ENCODE measurements around the gene BAHCC1. TPM values are rescaled to one million over a fixed set of nuclear protein-coding genes. Genes with fewer than 3 reads are reported as not detected.

Gene BAHCC1
- total RNA-seq, 1 donor from 2014 or later, result 23.7 TPM

- DNase-seq (ENCODE audit: low spot score), result no peak
These were observed 66.6 kb downstream of the BAHCC1 start for GRCh38 chr17:81461607-81462500.

- DNase-seq (ENCODE audit: low spot score), result no peak
These were observed 67.4 kb downstream of the BAHCC1 start for GRCh38 chr17:81462506-81463125.

- no peak for DNase-seq (ENCODE audit: low spot score)
These were observed 68.2 kb downstream of the BAHCC1 start for GRCh38 chr17:81463506-81463905.

DNA sequence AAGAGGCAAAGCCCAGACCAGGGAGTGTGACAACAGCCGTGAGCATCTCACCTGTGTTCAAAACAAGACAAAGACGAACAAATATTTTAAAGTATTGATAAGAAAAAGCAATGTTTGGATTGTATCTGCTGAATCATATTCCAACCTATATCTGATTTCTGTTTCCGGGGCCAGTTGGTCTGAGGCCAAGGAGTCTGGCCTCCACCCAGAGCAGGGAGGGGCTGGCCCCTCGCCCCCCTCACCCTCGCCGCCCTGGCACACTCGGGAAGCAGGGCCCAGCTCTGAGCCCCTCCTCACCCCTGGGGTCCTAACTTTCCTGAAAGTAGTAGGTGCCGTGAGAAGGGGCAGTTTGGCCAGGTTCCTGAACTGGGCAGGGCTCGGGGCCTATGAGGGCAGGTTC, 69.3 kb downstream of the BAHCC1 start:
- no peak for DNase-seq (ENCODE audit: low spot score)

DNA sequence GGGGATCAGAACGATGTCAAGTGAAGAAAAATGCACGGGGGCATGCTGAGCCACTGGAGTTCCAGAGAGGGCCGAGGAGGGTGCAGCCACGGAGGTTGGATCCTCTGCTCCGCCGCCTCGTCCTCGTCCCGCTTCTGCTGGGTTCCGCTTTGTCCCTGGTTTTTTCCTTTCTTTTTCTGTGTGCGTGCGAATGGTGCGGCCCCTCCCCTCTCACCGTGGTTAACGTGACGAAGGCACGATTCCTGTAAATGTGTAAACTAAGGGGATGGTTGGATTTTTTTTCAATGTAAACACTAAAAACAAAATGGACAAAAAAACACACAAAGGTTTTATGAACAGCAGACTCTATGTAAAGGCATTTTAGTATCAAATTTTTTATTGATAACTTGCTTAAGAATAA, 70.7 kb downstream of the BAHCC1 start:
- no peak for DNase-seq (ENCODE audit: low spot score)

DNA sequence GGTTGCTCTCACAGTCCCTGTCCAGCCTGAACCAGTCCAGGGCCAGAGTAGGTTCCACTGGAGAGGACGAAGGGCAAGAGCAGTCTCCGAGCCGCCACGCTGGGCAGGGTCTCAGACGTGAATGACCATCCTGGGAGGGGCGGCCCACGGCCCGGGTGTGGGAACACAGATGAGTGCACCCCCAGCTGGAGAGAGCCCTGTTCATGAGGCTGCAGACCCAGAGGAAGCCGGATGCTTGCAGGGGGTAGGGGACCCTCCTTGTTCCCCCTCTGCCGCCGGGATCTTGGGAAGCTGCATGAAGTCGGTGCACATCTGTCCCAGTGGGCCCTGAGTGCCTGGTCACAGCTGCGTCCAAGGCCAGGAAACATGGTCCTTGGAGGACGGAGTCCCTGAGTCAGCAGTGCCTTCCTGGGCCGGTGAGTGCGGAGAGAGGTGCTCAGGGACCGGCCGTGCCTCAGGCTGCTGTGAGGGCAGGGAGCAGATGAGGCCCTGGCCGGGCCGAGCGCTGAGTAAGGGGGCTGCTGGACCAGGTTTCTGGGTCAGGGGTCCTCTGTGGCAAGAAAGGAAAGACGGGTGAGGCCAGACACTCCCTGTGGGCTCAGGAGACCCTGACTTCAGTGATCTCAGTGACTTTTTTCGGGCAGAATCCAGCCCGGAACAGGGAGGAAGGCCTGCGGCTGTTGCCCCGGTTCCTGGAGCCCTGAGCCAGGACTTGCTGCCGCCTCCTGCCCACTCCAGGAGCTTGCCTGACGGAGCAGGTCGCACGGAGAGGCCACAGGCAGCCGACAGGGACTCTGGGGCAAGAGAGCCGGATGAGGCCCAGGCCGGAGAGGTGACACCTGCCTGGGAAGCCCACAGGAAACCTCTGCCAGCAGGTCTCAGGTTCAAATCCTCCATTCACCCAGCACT, 71.6 kb downstream of the BAHCC1 start:
- no peak for DNase-seq (ENCODE audit: low spot score)

- DNase-seq (ENCODE audit: low spot score), result no peak
These were observed 73.0 kb downstream of the BAHCC1 start for GRCh38 chr17:81468111-81468769.

- no peak for DNase-seq (ENCODE audit: low spot score)
These were observed 73.5 kb downstream of the BAHCC1 start for GRCh38 chr17:81468770-81469121.

DNA sequence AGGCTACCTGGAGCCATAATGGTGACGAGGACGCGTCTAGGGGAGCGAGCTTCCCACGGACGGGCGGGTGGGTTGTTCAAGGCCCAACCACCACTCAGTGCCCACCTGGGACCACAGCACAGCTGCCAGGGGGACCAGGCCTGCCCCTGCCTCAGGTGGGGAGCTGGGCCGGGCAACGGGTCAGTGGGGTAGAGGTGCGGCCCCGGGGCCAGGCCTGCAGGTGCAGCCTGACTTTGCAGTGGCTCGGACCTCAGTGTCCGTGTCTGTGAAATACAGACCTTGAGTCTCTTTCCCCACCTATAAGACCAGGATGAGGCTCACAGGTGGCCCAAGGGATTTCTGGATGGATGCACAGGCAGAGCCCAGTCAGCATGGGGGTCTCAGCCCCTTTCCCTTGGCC, 74.0 kb downstream of the BAHCC1 start:
- no peak for DNase-seq (ENCODE audit: low spot score)

GRCh38 chr17:81470270-81470943, 75.2 kb downstream of the BAHCC1 start:
- DNase-seq (ENCODE audit: low spot score), result no peak

DNA sequence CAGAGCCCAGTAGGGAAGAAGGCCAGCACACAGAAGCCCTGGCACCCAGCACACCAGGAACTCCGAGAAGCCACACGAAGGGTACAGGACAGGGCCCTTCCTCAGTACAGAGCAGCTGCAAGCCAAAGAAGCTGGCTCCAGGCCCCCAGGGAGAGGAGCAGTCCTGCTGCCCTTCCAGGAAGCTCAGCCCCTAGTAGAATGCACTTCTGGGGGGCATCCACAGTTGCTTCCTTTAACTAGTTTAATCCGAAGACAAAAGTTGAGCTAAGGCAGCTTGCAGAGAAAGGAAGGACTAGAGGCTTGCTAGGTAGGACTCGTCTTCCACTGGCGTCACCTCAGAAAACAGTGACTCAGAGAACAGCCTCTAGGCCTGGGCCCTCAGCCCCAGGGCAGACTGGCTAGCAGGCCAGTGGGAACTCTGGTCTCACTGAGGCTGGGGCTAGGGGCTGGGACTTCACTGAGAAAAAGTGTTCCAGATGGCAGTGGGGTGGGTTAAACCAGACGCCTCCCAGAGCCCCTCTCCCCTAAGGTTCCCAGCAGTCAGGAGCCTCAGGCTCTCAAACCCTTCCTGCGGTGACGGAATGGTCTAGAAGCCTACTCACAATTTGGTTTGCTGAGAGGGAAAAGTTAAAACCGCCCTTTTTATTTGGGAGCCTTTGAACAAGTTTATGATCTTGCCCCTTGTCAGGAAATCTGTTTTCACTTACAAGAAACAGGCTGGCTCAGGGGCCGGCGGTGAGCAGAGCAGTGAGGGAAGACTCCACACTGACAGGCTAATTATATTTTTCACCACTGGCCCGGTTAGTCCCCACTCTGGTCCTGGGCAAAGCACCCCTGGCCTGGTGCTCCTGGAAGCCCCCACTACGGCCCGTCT, 75.9 kb downstream of the BAHCC1 start:
- no peak for DNase-seq (ENCODE audit: low spot score)

GRCh38 chr17:81471818-81472456, 76.7 kb downstream of the BAHCC1 start:
- DNase-seq (ENCODE audit: low spot score), result peak; percentile 88

DNA sequence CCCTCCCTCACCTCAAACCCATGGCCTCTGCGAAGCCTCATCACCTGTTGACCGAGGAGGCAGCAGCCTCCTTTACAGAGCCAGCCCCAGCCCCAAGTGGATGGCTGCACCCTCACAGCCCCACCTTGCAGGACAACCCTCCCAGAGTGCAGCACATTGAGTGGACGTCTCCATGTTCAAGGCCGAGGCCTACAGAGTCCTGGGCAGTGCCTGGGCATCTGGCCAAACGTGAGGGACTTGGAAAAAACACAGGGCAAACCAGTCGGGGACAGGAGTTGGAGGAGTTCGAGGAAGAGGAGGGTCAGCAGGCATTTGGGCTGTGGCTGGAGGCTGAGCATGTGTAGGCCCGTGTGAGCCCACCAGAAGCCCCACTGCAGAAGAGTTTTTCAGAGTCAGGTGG, 77.8 kb downstream of the BAHCC1 start:
- no peak for DNase-seq (ENCODE audit: low spot score)

DNA sequence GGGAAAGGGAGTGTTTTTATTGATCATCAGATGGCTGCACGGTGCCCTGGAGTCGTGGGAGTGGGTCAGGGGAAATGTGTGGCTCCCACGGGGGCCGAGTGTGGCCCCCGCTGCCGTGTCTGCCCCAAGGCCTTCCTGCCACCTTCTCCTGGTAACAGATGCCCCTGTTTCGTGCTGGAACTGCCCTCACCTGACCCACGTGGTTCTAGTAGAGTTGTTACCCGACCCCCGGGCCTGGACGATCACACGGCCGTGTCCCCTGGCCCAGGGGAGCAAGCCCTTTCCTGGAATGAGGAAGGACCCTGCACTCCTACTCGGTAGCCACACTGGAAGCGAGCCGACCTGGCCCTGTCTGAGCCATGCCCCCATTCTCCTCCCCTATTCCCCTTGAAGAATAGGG, 79.7 kb downstream of the BAHCC1 start:
- no peak for DNase-seq (ENCODE audit: low spot score)

DNA sequence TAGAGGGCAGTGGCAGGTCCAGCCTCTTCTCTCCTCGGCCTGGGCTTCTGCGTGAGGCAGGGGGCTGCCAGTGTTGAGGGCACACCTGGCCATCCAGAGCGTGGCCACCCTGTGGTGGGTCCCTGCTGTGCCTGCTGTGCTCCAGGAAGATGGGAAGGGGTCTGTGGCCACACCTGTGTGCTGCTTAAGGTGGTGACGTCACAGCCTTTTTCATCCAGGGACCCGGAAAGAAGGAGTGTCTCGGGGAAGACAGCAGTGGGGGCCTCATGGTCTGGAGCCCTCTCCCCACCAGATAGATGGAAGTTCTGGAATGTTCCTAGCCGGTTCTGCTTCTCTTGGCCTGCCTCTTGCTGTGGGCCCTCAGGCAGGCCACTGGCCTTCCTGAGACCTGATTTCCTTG, 80.8 kb downstream of the BAHCC1 start:
- DNase-seq (ENCODE audit: low spot score), result no peak

GRCh38 chr17:81476635-81477034, 81.4 kb downstream of the BAHCC1 start:
- no peak for DNase-seq (ENCODE audit: low spot score)

- no peak for DNase-seq (ENCODE audit: low spot score)
These were observed 81.9 kb downstream of the BAHCC1 start for GRCh38 chr17:81477173-81477572.

DNA sequence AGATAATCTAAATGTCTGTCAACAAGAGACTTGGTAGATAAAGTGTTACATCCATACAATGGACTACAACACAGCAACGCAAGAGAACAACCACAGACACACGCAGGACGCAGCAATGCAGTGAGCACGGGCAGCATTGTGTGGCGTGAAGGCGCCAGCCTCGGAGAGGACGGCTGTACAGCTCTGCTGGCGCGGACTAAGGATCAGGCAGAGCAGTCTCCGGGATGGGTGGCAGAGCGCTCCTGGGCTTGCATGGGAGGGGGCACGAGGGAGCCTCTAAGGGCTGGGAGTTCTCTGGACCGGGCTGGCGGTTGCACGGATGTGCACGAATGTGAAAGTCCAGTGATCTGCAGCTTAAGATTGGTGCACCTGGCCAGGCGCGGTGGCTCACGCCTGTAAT, 82.9 kb downstream of the BAHCC1 start:
- no peak for DNase-seq (ENCODE audit: low spot score)

DNA sequence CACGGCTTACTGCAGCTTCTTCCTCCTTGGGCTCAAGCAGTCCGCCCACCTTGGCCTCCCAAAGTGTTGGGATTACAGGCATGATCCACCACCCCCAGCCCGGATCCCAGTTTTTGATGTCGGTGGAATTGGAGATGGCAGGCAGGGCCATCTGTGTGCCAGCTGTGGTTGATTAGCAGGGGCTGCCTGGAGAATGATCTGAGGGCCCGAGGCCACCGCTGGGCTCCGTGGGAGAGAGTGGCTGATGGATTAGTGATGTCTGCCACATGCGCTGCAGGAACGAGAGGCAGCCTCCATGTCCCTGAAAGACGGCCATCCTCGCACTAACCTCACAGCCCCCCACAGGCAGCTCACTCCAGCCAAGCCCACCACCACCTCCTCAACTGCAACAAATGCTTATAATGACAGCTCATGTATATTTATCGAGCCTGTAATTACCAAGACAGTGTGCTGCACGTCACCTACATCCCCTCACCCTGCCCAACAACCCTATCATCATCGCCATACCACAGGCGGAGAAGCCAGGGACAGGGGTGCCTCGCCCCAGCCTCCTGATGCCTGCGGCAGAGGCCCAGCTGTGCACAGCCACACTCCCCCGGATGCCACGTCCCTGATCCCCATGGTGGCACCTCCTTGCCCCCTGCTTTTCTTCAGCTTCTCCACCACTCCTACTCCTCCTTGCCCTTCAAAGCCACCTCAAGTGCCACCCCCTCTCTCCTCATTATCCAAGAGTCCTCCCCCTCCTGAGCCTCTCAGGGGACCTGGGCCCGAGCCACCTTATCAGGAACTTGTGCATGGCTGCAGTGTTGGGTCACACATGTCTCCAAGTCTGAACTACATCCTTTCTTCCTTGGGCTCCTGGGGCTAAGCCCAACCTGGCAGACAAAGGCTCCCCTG, 84.2 kb downstream of the BAHCC1 start:
- DNase-seq (ENCODE audit: low spot score), result no peak

All from ureter (tissue), 1 donor.